Fibroblast of villous mesenchyme (primary cell): ENCODE data around the gene VGF. TPM values are rescaled to one million over a fixed set of nuclear protein-coding genes. Genes with fewer than 3 reads are reported as not detected.
A peak's percentile ranks its signal among the peaks of the same experiment; 100 is the strongest.

ENCODE experiments used
- DNase-seq: peaks from one replicate; pipeline ENCODE4 v3.0.0-alpha.2; 2010; ENCODE audit warnings: low read depth
- H3K4me3 ChIP-seq: 2 replicates; pipeline ENCODE4 v1.5.1; 2011; ENCODE audit warnings: low read depth, mild to moderate bottlenecking, low read length
- total RNA-seq: library from RNA; depleted of rRNA; stranded (reverse); fragments of >200 nt; gene quantifications from 2 replicates; pipeline ENCODE4 v1.2.3, GENCODE V29; 2012
- TF ChIP-seq, protein P1 (sequence below): IDR thresholded peaks from 2 replicates; pipeline ENCODE4 v1.5.1; 2012; ENCODE audit warnings: low read depth, mild to moderate bottlenecking, low read length; ENCODE audit not compliant: insufficient read depth

Gene VGF
- total RNA-seq, 1 donor: under 0.01 TPM

DNA sequence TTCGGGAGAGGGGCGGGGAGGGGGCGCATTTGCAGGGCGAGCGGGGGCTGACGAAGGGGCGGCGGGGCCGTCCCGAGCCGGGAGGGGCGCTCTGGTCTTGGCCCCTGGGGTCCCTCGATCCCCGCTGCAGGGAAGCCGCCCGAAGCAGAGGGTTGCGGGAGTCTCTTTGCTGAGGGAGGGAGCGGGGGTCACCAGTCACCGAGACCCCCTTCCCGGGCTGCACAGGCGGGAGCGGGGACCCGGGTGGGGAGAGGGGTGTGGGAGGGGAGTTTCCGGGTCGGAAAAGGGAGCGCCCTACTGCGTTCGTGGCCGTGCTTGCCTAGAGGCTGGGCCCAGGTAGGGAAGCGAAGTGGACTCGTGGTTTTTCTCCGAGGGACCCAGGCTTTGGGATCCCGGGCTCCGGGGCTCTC lies 10.7 kb downstream of the VGF start:
- TF ChIP-seq, protein P1, sequence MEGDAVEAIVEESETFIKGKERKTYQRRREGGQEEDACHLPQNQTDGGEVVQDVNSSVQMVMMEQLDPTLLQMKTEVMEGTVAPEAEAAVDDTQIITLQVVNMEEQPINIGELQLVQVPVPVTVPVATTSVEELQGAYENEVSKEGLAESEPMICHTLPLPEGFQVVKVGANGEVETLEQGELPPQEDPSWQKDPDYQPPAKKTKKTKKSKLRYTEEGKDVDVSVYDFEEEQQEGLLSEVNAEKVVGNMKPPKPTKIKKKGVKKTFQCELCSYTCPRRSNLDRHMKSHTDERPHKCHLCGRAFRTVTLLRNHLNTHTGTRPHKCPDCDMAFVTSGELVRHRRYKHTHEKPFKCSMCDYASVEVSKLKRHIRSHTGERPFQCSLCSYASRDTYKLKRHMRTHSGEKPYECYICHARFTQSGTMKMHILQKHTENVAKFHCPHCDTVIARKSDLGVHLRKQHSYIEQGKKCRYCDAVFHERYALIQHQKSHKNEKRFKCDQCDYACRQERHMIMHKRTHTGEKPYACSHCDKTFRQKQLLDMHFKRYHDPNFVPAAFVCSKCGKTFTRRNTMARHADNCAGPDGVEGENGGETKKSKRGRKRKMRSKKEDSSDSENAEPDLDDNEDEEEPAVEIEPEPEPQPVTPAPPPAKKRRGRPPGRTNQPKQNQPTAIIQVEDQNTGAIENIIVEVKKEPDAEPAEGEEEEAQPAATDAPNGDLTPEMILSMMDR: no peak
- peak overlapping the region; percentile 85 for H3K4me3 ChIP-seq
- DNase-seq: no peak

DNA sequence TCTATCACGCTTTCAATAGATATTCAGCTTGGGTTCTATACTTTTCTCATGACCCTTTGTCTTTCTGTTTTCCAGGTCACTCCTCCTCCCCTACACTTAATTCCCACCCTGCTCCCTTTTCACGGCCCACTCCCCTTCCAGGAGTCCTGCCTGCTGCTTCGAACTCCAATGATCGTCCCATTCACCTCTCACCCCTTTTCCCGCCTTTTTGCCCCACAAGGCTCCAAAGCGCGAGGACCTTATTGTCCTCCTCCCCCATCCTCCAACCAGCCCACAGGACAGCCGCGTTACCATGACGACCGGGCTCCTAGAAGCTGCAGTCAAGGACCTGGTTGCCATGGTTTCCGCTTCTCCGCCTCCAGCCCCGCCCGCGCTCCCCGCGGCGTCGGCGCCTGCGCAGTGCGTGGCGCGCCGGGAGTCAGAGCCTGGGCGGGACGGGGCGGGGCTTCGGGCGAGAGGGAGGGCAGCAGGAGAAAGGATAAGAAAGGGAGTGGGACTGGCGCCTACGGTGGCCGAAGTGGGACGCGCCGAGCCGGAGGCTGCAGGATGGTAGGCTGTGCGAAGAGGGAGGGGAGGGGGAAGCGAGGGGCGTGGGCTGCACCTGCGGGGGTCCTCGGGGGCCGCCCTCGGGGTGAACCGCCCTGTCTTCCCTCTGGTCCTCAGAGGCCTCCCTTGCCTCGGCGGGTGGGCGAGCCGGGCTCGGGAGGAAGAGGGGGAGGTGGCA lies 11.2 kb downstream of the VGF start, which contains the start of gene AP1S1:
Gene AP1S1 (plus strand): TSS at position 508 of the 724 bp plus-strand sequence. CDS start 39 bp downstream, at position 547.
- H3K4me3 ChIP-seq: peak within 1 kb of the TSS; percentile 85
- peak; percentile 94 for DNase-seq
- TF ChIP-seq, protein P1: no peak

DNA sequence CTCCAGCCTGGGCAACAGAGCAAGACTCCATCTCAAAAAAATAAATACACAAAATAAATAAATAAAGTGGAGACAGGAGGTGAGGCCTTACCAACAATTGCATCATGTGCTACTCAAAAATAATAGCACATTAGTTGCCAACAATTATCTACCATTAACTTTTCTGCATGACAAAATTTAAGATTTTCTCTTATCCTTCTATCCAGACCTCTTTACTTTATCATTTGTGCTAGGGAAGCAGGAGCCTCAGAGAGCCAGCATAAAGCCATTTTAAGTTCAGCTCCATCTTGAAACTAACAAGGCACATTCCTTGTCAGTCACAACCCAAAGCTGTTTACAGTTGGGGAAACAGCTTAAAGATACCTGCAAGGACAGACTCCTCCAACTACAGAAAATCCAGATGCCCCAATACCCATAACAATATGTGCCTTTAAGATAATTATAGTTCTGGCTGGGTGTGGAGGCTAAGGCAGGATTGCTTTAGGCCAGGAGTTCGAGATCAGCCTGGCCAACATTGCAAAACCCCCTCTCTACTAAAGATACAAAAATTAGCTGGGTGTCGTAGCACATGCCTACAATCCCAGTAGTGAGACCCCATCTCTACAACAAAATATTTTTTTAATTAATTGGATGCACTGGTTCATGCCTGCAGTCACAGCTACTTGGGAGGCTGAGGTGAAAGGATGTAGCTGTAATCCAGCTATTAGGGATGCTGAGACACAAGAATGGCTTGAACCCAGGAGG lies 13.3 kb downstream of the VGF start:
- H3K4me3 ChIP-seq: no peak overlapping the region
- TF ChIP-seq, protein P1: no peak
- DNase-seq: no peak

DNA sequence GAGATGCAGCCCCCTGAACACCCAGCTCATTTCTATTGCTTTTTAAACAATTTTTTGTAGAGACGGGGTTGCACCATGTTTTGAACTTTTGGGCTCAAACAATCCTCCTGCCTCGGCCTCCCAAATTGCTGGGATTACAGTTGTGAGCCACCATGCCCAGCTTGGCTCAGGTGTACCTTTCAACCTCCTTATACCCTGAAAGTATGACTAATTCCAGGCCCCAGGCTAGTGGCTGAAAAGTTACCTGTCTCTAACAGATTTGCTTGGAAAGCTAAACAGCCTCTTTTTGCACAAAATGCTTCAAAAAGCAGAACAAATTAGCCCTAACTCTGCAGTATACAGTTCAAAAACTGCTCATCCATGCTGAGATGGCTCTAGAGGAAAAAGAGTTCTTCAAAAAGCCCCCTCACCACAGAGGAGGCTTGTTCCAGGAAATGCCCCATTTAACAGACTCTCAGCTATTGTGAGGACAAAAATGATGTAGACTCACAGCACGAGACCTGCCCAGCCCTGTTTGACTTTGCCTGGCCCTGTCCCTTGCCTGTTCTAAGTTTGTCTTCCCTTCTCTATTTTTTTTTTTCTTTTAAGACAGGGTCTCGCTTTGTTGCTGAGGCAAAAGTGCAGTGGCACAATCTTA lies 24.5 kb downstream of the VGF start:
- DNase-seq: no peak
- TF ChIP-seq, protein P1: no peak
- H3K4me3 ChIP-seq: no peak overlapping the region

DNA sequence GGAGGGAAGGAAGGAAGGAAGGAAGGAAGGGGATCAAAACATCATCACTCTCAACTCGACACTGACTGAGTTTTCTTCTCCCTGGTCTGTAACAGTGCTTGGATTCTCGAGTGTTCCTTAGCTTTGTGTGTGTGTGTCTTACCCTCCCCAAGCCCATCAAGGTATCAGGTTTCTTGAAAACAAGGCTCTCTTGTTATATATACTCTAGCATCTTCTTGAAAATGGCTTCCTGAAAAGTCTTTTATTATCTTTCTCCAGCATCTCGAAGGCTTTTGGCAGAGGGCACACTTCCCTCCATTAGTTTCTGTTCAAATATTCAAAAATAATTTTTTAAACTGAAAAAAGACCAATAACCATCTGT lies 25.1 kb downstream of the VGF start:
- TF ChIP-seq, protein P1: no peak
- DNase-seq: no peak
- H3K4me3 ChIP-seq: no peak overlapping the region

DNA sequence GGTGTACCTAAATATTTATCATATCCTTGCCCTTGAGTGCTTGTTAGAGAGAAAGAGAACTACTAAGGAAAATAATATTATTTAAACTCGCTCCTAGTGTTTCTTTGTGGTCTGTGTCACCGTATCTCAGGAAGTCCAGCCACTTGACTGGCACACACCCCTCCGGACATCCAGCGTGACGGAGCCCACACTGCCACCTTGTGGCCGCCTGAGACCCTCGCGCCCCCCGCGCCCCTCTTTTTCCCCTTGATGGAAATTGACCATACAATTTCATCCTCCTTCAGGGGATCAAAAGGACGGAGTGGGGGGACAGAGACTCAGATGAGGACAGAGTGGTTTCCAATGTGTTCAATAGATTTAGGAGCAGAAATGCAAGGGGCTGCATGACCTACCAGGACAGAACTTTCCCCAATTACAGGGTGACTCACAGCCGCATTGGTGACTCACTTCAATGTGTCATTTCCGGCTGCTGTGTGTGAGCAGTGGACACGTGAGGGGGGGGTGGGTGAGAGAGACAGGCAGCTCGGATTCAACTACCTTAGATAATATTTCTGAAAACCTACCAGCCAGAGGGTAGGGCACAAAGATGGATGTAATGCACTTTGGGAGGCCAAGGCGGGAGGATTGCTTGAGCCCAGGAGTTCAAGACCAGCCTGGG lies 27.0 kb downstream of the VGF start:
- TF ChIP-seq, protein P1: peak; percentile 69
- H3K4me3 ChIP-seq: no peak overlapping the region
- peak; percentile 97 for DNase-seq
